Measurements from ENCODE around the gene GLIS2.

GLIS2 gene

DNA sequence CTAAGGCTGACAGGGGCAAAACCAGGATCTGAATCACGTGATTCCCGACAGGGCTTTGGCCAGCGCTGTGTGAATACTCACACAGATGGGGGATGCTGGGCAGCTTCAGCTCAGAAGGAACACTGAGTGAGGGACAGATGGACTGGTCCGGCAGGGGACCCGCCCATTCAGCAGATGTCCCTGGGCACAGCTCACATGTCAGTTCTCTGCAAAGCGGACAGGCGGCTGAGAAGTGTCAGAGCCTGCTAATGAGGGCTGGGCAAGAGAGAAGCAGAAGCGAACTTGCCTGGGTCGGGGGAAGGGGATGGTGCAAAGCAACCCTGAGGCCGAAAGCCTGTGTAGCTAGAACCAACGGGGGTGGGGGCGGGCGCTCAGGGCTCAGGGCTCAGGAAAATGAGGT lies 11.9 kb upstream of the GLIS2 start:
- DNase-seq (ENCODE audit: extremely low spot score): no peak
- POLR2A ChIA-PET: no interaction called here
- CTCF ChIA-PET: interaction anchor here (1.0 to 12.9 kb wide), 6 partner anchors 8 to 99 kb away, joined by 3 to 201 read pairs (median 6); no protein-coding TSS in a partner anchor
- TF ChIP-seq, protein P1, sequence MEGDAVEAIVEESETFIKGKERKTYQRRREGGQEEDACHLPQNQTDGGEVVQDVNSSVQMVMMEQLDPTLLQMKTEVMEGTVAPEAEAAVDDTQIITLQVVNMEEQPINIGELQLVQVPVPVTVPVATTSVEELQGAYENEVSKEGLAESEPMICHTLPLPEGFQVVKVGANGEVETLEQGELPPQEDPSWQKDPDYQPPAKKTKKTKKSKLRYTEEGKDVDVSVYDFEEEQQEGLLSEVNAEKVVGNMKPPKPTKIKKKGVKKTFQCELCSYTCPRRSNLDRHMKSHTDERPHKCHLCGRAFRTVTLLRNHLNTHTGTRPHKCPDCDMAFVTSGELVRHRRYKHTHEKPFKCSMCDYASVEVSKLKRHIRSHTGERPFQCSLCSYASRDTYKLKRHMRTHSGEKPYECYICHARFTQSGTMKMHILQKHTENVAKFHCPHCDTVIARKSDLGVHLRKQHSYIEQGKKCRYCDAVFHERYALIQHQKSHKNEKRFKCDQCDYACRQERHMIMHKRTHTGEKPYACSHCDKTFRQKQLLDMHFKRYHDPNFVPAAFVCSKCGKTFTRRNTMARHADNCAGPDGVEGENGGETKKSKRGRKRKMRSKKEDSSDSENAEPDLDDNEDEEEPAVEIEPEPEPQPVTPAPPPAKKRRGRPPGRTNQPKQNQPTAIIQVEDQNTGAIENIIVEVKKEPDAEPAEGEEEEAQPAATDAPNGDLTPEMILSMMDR (IDR thresholded peaks at IDR 0.05; ENCODE audit: control extremely low read depth, extremely low read depth, low read depth, missing control alignments): no peak

- ChIA-PET POLR2A (no interaction called here), CTCF (interaction anchor here (1.2 to 12.9 kb wide), 6 partner anchors 13 to 96 kb away, joined by 4 to 201 read pairs (median 22); partner anchors contain the start of gene TFAP4)
- TF ChIP-seq, protein P1 (IDR thresholded peaks at IDR 0.05; ENCODE audit: control extremely low read depth, extremely low read depth, low read depth, missing control alignments): no peak
- DNase-seq (ENCODE audit: extremely low spot score): peak; percentile 65
These were observed 9.2 kb upstream of the GLIS2 start for GRCh38 chr16:4306470-4307214.

DNA sequence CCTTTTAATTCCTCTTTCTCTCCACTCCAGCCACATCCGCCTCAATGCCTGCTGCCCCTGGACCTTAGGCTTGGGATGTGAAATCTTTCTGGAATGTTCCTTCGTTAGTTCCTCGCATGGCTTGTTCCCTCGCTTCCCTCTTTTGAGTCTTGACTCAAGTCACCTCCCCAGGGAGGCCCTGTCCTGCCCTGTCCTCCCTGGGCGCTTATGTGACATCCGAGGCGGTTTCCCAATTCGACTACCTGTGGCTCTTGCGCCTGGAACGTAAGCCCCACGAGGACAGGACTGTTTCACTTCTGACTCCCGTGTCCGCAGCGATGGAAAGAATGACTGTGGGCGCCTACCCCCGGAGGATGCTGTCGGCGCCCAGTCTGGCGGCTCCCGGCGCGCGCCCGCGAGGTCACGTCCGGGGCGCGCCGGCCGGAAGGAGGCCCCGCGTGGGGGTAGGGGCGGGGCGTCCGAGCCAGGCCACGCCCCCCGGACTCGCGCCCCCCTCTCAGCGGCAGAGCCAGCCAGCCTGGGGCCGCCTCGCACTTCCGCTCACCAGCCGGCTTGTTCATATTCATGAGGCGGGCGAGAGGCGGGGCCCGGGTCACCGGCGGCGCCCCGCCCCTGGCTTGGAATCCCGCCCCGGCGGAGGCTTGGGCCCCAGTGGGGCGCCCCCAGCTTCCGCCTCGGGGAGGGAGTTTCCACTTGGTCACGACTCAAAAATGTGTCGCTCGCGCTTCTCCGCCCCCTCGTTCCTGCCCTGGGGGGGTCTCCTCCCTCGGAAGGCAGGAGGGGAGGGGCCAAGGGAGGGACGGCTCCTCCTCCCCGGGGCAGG lies 8.4 kb upstream of the GLIS2 start:
- DNase-seq (ENCODE audit: extremely low spot score): peak; percentile 99
- ChIA-PET POLR2A (no interaction called here), CTCF (interaction anchor here (0.9 to 12.9 kb wide), 8 partner anchors 9 to 95 kb away, joined by 4 to 201 read pairs (median 22); partner anchors contain the start of genes PAM16 and TFAP4)

GRCh38 chr16:4309102-4309832 lies 6.6 kb upstream of the GLIS2 start:
- no peak for DNase-seq (ENCODE audit: extremely low spot score)
- CTCF ChIA-PET: interaction anchor here (0.7 to 12.9 kb wide), 15 partner anchors 10 to 196 kb away, joined by 3 to 201 read pairs (median 4); partner anchors contain the start of genes PAM16 and TFAP4
- POLR2A ChIA-PET: no interaction called here
- TF ChIP-seq, protein P1 (IDR thresholded peaks at IDR 0.05; ENCODE audit: control extremely low read depth, extremely low read depth, low read depth, missing control alignments): no peak

More for the DNA sequence above, 8.4 kb upstream of the GLIS2 start:
- TF ChIP-seq, protein P1 (IDR thresholded peaks at IDR 0.05; ENCODE audit: control extremely low read depth, extremely low read depth, low read depth, missing control alignments): peak; percentile 1

DNA sequence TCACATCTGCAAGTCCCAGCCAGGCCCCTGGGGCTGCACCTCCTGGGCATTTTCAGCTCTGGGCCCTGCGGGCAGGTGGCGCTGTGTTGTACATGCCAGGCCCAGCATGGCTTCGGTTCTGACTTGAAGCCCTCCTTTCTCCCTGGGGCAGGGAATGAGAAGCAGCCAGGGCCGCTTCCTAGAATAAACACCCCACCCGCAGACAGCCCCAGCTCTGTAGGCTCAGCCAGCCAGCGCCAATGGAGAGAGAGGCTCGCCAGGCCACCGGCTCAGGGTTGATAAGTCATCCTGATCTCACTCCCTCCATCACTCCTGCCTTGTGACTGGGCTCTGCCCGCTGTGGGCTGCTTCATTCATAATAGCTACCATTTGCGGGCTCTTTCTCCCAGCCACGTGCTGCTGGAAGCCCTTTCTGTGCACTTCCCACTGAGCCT lies 6.0 kb upstream of the GLIS2 start:
- DNase-seq (ENCODE audit: extremely low spot score): peak; percentile 69
- POLR2A ChIA-PET: no interaction called here
- TF ChIP-seq, protein P1 (IDR thresholded peaks at IDR 0.05; ENCODE audit: control extremely low read depth, extremely low read depth, low read depth, missing control alignments): peak; percentile 81
- CTCF ChIA-PET: interaction anchor here (1.0 to 12.9 kb wide), 13 partner anchors 11 to 195 kb away, joined by 3 to 201 read pairs (median 4); partner anchors contain the start of genes PAM16 and TFAP4
